Neural cell (in vitro differentiated cells): ENCODE results near the gene ZNF181. TPM values are rescaled to one million over a fixed set of nuclear protein-coding genes. Genes with fewer than 3 reads are reported as not detected.

Experiments used
- H2AFZ ChIP-seq: fragments of 200-600, 300-800 bp; sonication (generic), shearing (Covaris generic); 2 replicates; pipeline ENCODE4 v1.6.0; 2014; ENCODE audit warnings: low read depth, mild to moderate bottlenecking, antibody characterized with exemption, low read length, moderate library complexity
- H3F3A ChIP-seq: fragments of 200-600 bp; shearing (Covaris generic); 2 replicates; pipeline ENCODE4 v1.6.1; 2016; ENCODE audit warnings: mild to moderate bottlenecking, moderate library complexity, mixed read lengths, antibody characterized with exemption, low read length; ENCODE audit not compliant: insufficient read depth, poor library complexity, severe bottlenecking
- H3K27ac ChIP-seq: fragments of 200-600, 300-800 bp; sonication (generic), shearing (Covaris generic); 2 replicates; pipeline ENCODE4 v1.5.1; 2014; ENCODE audit warnings: mild to moderate bottlenecking, low read length, moderate library complexity
- H3K27me3 ChIP-seq: fragments of 300-800, 200-600 bp; sonication (generic), shearing (Covaris generic); 2 replicates; pipeline ENCODE4 v1.6.0; 2014; ENCODE audit warnings: mild to moderate bottlenecking, low read depth, low read length, moderate library complexity; ENCODE audit not compliant: insufficient read depth
- H3K36me3 ChIP-seq: fragments of 300-800, 200-600 bp; sonication (generic), shearing (Covaris generic); 2 replicates; pipeline ENCODE4 v1.5.1; 2014; ENCODE audit warnings: mild to moderate bottlenecking, antibody characterized with exemption, low read length, moderate library complexity; ENCODE audit not compliant: insufficient read depth
- H3K4me2 ChIP-seq: fragments of 300-800, 200-600 bp; sonication (generic), shearing (Covaris generic); 2 replicates; pipeline ENCODE4 v1.6.0; 2014; ENCODE audit warnings: mild to moderate bottlenecking, low read length
- H3K4me3 ChIP-seq: fragments of 300-800, 200-600 bp; sonication (generic), shearing (Covaris generic); 2 replicates; pipeline ENCODE4 v1.5.1; 2014; ENCODE audit warnings: mild to moderate bottlenecking, low read length, moderate library complexity
- H3K79me2 ChIP-seq: fragments of 200-600 bp; shearing (Covaris generic); replicated peaks from 2 replicates; pipeline ENCODE4 v1.6.0; 2014; ENCODE audit warnings: mild to moderate bottlenecking, low read length, moderate library complexity; ENCODE audit not compliant: insufficient read depth
- H3K9ac ChIP-seq: fragments of 300-800, 200-600 bp; sonication (generic), shearing (Covaris generic); 2 replicates; pipeline ENCODE4 v1.6.1; 2016; ENCODE audit warnings: mild to moderate bottlenecking, low read length, mixed read lengths
- H3K9me2 ChIP-seq: fragments of 200-600 bp; shearing (Covaris generic); 2 replicates; pipeline ENCODE4 v1.6.1; 2016; ENCODE audit warnings: mild to moderate bottlenecking, low read length, mixed read lengths; ENCODE audit not compliant: insufficient read depth
- H3K9me3 ChIP-seq: fragments of 200-600, 300-800 bp; sonication (generic), shearing (Covaris generic); 2 replicates; pipeline ENCODE4 v1.6.1; 2016; ENCODE audit warnings: mild to moderate bottlenecking, mixed run types, low read length, moderate library complexity, mixed read lengths
- H4K20me1 ChIP-seq: fragments of 200-600 bp; shearing (Covaris generic); 2 replicates; pipeline ENCODE4 v1.6.1; 2016; ENCODE audit warnings: mild to moderate bottlenecking, mixed run types; ENCODE audit not compliant: insufficient read depth
- EP300 ChIP-seq: fragments of 450-650 bp; conservative IDR thresholded peaks from 2 replicates; pipeline ENCODE4 v1.6.1; 2014; ENCODE audit warnings: antibody characterized with exemption, mild to moderate bottlenecking, moderate library complexity; ENCODE audit not compliant: poor library complexity, severe bottlenecking
- EZH2 ChIP-seq: fragments of 200-600, 300-800 bp; shearing (Covaris generic), sonication (generic); IDR thresholded peaks from 2 replicates; pipeline ENCODE4 v1.6.1; 2014; ENCODE audit warnings: antibody characterized with exemption, low read length, borderline replicate concordance, mild to moderate bottlenecking; ENCODE audit not compliant: insufficient read depth, poor library complexity, severe bottlenecking
- MXI1 ChIP-seq: fragments of 450-650 bp; conservative IDR thresholded peaks from 2 replicates; pipeline ENCODE4 v1.6.1; 2014; ENCODE audit warnings: antibody characterized with exemption, mild to moderate bottlenecking; ENCODE audit not compliant: poor library complexity, severe bottlenecking
- POLR2AphosphoS5 ChIP-seq: IDR thresholded peaks from 2 replicates; pipeline ENCODE4 v1.6.1; 2012
- RAD21 ChIP-seq: fragments of 450-650 bp; conservative IDR thresholded peaks from 2 replicates; pipeline ENCODE4 v1.6.1; 2014; ENCODE audit warnings: antibody characterized with exemption, mild to moderate bottlenecking, moderate library complexity
- SMC3 ChIP-seq: fragments of 450-650 bp; conservative IDR thresholded peaks from 2 replicates; pipeline ENCODE4 v1.6.1; 2014; ENCODE audit warnings: antibody characterized with exemption, mild to moderate bottlenecking, moderate library complexity; ENCODE audit not compliant: poor library complexity
- TAF1 ChIP-seq: IDR thresholded peaks from 2 replicates; pipeline ENCODE4 v1.6.1; 2012; ENCODE audit warnings: low read depth
- polyA plus RNA-seq: library from polyadenylated mRNA; depleted of rRNA; stranded (reverse); fragments of >200 nt; gene quantifications from 2 replicates; pipeline ENCODE4 v1.2.3, GENCODE V29; 2014
- TF ChIP-seq, protein P1 (sequence below): IDR thresholded peaks from 2 replicates; pipeline ENCODE4 v1.6.1; 2012; ENCODE audit warnings: borderline replicate concordance
- TF ChIP-seq, protein P2 (sequence below): fragments of 450-650 bp; IDR thresholded peaks from 2 replicates; pipeline ENCODE4 v1.5.1; 2014; ENCODE audit warnings: antibody characterized with exemption, mild to moderate bottlenecking, moderate library complexity; ENCODE audit not compliant: poor library complexity, severe bottlenecking

The ZNF181 gene
- polyA plus RNA-seq, 1 donor from 2014 or later, result 42.1 TPM

DNA sequence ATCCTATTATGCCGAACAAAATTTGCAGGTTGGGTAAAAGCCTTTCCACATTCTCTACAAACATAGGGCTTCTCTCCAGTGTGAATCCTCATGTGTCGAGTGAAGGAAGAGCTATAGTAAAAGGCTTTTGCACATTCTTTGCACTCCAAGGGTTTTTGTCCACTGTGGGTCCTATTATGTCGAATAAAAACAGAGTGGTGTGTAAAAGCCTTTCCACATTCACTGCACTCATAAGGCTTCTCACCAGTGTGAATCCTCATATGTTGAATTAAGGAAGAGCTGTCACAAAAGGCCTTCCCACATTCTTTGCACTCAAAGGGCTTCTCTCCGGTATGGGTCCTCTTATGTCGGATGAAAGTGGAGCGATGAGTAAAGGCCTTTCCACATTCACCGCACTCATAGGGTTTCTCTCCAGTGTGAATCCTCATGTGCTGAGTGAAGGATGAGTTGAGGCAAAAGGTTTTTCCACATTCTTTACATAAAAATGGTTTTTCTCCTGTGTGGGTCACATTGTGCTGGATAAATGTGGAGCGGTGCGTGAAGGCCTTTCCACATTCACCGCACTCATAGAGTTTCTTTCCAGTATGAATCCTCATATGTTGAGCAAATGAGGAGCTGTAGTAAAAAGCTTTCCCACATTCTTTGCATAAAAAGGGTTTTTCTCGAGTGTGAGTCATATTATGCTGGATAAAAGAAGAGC lies 25.3 kb downstream of the ZNF181 start:
- Histone ChIP-seq H3K9me3 (peaks cover 41% of the 10 kb centered on the region), H3K36me3 (peaks cover 45% of the 10 kb centered on the region), H3K27me3 (no peaks in the 10 kb centered on the region), H3K9ac (no peak overlapping the region), H3K4me3 (no peak overlapping the region), H2AFZ (no peak overlapping the region), H3F3A (no peaks in the 10 kb centered on the region), H3K4me2 (no peak overlapping the region), H3K27ac (no peak overlapping the region), H4K20me1 (no peaks in the 10 kb centered on the region), H3K9me2 (no peaks in the 10 kb centered on the region), H3K79me2 (no peaks in the 10 kb centered on the region)
- TF ChIP-seq POLR2AphosphoS5 (no peak), SMC3 (no peak), TAF1 (no peak), EZH2 (no peak), RAD21 (no peak), MXI1 (no peak), EP300 (no peak)
- TF ChIP-seq, protein P1, sequence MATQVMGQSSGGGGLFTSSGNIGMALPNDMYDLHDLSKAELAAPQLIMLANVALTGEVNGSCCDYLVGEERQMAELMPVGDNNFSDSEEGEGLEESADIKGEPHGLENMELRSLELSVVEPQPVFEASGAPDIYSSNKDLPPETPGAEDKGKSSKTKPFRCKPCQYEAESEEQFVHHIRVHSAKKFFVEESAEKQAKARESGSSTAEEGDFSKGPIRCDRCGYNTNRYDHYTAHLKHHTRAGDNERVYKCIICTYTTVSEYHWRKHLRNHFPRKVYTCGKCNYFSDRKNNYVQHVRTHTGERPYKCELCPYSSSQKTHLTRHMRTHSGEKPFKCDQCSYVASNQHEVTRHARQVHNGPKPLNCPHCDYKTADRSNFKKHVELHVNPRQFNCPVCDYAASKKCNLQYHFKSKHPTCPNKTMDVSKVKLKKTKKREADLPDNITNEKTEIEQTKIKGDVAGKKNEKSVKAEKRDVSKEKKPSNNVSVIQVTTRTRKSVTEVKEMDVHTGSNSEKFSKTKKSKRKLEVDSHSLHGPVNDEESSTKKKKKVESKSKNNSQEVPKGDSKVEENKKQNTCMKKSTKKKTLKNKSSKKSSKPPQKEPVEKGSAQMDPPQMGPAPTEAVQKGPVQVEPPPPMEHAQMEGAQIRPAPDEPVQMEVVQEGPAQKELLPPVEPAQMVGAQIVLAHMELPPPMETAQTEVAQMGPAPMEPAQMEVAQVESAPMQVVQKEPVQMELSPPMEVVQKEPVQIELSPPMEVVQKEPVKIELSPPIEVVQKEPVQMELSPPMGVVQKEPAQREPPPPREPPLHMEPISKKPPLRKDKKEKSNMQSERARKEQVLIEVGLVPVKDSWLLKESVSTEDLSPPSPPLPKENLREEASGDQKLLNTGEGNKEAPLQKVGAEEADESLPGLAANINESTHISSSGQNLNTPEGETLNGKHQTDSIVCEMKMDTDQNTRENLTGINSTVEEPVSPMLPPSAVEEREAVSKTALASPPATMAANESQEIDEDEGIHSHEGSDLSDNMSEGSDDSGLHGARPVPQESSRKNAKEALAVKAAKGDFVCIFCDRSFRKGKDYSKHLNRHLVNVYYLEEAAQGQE, result no peak
- TF ChIP-seq, protein P2, sequence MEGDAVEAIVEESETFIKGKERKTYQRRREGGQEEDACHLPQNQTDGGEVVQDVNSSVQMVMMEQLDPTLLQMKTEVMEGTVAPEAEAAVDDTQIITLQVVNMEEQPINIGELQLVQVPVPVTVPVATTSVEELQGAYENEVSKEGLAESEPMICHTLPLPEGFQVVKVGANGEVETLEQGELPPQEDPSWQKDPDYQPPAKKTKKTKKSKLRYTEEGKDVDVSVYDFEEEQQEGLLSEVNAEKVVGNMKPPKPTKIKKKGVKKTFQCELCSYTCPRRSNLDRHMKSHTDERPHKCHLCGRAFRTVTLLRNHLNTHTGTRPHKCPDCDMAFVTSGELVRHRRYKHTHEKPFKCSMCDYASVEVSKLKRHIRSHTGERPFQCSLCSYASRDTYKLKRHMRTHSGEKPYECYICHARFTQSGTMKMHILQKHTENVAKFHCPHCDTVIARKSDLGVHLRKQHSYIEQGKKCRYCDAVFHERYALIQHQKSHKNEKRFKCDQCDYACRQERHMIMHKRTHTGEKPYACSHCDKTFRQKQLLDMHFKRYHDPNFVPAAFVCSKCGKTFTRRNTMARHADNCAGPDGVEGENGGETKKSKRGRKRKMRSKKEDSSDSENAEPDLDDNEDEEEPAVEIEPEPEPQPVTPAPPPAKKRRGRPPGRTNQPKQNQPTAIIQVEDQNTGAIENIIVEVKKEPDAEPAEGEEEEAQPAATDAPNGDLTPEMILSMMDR, result no peak

DNA sequence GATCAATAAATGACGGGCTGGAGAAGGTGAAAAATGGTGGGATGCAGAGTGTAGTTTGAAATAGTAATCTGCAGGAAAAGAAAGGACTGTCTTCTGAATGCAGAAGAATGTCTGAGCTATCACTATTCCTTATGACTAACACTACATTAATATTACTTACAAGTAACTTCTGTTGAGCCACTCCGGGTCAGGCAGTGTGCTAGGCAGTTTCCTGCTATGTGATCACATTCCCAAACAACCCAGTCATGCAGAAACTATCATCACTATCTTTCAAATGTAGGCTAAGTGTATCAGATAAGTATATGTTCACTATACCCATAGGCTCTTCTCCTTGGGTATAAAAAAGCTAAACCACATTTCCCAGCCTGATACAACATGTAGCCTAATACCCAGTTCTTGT lies 32.3 kb downstream of the ZNF181 start:
- Histone ChIP-seq H3K9me2 (no peaks in the 10 kb centered on the region), H3K27me3 (no peaks in the 10 kb centered on the region), H3K4me3 (no peak overlapping the region), H4K20me1 (no peaks in the 10 kb centered on the region), H3K79me2 (peaks cover 2% of the 10 kb centered on the region), H3K9ac (no peak overlapping the region), H3F3A (no peaks in the 10 kb centered on the region), H3K27ac (no peak overlapping the region), H3K4me2 (no peak overlapping the region), H3K36me3 (peaks cover 37% of the 10 kb centered on the region), H3K9me3 (peaks cover 5% of the 10 kb centered on the region), H2AFZ (no peak overlapping the region)
- TF ChIP-seq, protein P1, result no peak
- TF ChIP-seq, protein P2, result no peak
- TF ChIP-seq MXI1 (no peak), EZH2 (no peak), TAF1 (no peak), EP300 (no peak), SMC3 (no peak), POLR2AphosphoS5 (no peak), RAD21 (no peak)
